Daoy (cell line): Measurements from ENCODE around the gene COQ3. TPM values are rescaled to one million over a fixed set of nuclear protein-coding genes. Genes with fewer than 3 reads are reported as not detected.
A peak's percentile ranks its signal among the peaks of the same experiment; 100 is the strongest.

Experiments used
- DNase-seq: peaks from one replicate; pipeline ENCODE4 v3.0.0-alpha.2; 2015; ENCODE audit warnings: low read depth
- total RNA-seq: library from RNA; depleted of rRNA; stranded (reverse); fragments of >200 nt; shearing (Covaris generic); gene quantifications from 2 replicates; pipeline ENCODE4 v1.2.3, GENCODE V29; 2014; rRNA removed

Gene COQ3
- total RNA-seq, 1 experiment from 2014 or later: 12.9 TPM

GRCh38 chr6:99334526-99335127 is 59.4 kb downstream of the COQ3 start:
- DNase-seq: peak; percentile 48

GRCh38 chr6:99333068-99333467 is 60.9 kb downstream of the COQ3 start:
- no peak for DNase-seq

- DNase-seq: no peak
These were observed 62.5 kb downstream of the COQ3 start for GRCh38 chr6:99331531-99331930.

- peak; percentile 69 for DNase-seq
These were observed 63.8 kb downstream of the COQ3 start for GRCh38 chr6:99330159-99330558.

GRCh38 chr6:99324996-99325395 is 69.0 kb downstream of the COQ3 start:
- DNase-seq: no peak

Other genes starting within 250 kb of the COQ3 start
- gene FAXC, start 44.5 kb downstream of the COQ3 start, total RNA-seq: 4.7 and 12.2 TPM in 2 replicates
- gene PNISR, start 31.1 kb upstream of the COQ3 start, total RNA-seq: 28.5 and 43.5 TPM in 2 replicates
- gene USP45, start 121.2 kb upstream of the COQ3 start, total RNA-seq: 12.1 and 15.9 TPM in 2 replicates
- gene CCNC, start 174.5 kb upstream of the COQ3 start, total RNA-seq: 136 and 157 TPM in 2 replicates
- 2.3 and 3.4 TPM in 2 replicates for gene PRDM13, start 212.6 kb upstream of the COQ3 start, total RNA-seq